ENCODE results near the gene ROR2. TPM values are rescaled to one million over a fixed set of nuclear protein-coding genes. Genes with fewer than 3 reads are reported as not detected.

Gene ROR2
- 0.85 and 0.88 TPM in 2 replicates for total RNA-seq

DNA sequence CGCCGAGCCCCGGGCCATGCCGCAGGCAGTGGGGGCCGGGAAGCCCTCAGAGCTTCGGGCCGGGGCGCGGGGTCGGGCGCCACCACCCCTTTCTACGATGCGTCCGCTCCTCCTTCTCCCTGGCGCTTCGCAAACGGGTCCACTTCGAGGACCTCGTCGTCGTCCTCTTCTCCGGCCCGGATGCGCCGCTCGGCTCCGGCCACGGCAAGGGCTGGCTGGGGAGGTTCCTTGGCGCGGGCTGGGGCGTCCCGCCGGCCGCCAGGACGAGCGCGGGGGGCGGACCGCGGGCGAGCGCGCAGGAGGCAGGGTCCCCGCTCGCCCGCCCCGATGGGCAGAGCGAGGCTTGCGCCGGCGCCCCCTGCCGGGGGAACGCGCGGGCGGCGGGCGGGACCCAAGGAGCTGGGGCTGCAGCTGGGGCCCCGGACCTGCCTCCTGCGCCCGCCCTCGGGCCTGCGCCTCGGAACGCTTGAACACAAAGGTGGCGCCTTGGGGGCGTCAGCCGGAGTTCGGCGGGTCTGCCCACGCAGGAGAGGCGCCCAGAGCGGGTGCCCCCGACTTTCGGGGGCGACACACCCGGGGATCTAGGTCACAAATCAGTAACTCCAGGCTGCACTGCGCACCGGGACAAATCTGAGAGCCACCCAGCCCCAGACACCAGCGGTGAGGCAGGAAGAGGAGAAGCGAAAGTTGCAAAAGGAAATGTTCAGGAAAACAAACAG lies at the start of gene ROR2:
Gene ROR2 (minus strand): TSS at position 283 of the 719 bp plus-strand sequence.

Other genes with a start within 250 kb of the ROR2 start
- gene SPTLC1, start 165.2 kb upstream of the ROR2 start, total RNA-seq, result 68.5 and 83.0 TPM in 2 replicates